Activated CD4-positive, alpha-beta memory T cell treated with anti-CD3 and anti-CD28 coated beads, Interleukin-2, amount 10 ng/mL, durations not matched to agents 7 days and 5 days (primary cell): Measurements from ENCODE around the gene RAB37. TPM values are rescaled to one million over a fixed set of nuclear protein-coding genes. Genes with fewer than 3 reads are reported as not detected.
A peak's percentile ranks its signal among the peaks of the same experiment; 100 is the strongest.

Source experiments
- CTCF ChIA-PET: fragments of 350-600 bp; sonication (Branson Sonifier 250); formaldehyde crosslinking; loops from one replicate; lab custom pipeline; 2021; ENCODE audit warnings: antibody characterized with exemption, inconsistent platforms; lab: Charles Lee
- POLR2A ChIA-PET: fragments of 350-600 bp; sonication (Branson Sonifier 250); formaldehyde crosslinking; loops from one replicate; lab custom pipeline; 2021; ENCODE audit warnings: antibody characterized with exemption; lab: Charles Lee
- DNase-seq: peaks from one replicate; pipeline ENCODE4 v3.0.0-alpha.2; 2020
- H3K27ac Mint-ChIP-seq: one replicate; pipeline ENCODE4 v1.8.0; 2021; ENCODE audit warnings: mild to moderate bottlenecking, mixed read lengths
- H3K27me3 Mint-ChIP-seq: one replicate; pipeline ENCODE4 v1.8.0; 2021; ENCODE audit warnings: mixed read lengths
- H3K36me3 Mint-ChIP-seq: one replicate; pipeline ENCODE4 v1.8.0; 2021; ENCODE audit warnings: low read depth, mixed read lengths
- H3K4me1 Mint-ChIP-seq: one replicate; pipeline ENCODE4 v1.8.0; 2021; ENCODE audit warnings: mixed read lengths
- H3K4me3 Mint-ChIP-seq: one replicate; pipeline ENCODE4 v1.8.0; 2021; ENCODE audit warnings: mild to moderate bottlenecking, mixed read lengths
- H3K9me3 Mint-ChIP-seq: one replicate; pipeline ENCODE4 v1.8.0; 2021; ENCODE audit warnings: mixed read lengths
- total RNA-seq, 2 experiments: library from RNA; stranded (reverse); gene quantifications; one replicate each; pipeline ENCODE4 v1.2.3, GENCODE V29; 2021

Gene RAB37
- total RNA-seq, 2 experiments from 2014 or later: 56.1 to 58.5 TPM

DNA sequence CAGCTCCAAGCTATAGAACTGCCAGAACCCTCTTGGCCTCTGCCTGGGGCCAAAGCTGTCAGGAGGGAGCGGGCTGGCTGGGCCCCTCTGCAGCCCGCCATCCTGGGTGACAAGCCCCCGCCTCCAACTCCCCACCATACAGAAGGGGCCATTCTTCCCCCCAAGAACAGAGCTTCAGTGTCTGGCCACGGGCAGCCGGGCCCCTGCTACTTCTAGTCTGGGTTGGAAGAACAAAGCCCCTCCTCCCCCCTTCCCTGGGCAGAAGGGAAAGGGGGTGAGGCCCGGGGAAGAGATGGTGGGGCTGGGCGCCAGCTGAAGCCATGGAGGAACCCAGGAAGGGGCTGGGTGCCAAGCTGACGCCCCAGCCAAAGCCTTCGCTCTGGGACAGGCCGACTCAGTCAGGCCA, 30.1 kb downstream of the RAB37 start:
- CTCF ChIA-PET: interaction anchor here (0.8 to 1.6 kb wide), 2 partner anchors 21 to 109 kb away, joined by 3 to 4 read pairs; no protein-coding TSS in a partner anchor
- H3K9me3 Mint-ChIP-seq: no peaks in the 10 kb centered on the region
- DNase-seq: no peak
- H3K36me3 Mint-ChIP-seq: peaks cover 68% of the 10 kb centered on the region
- POLR2A ChIA-PET: interaction anchor here (0.9 to 1.2 kb wide), 3 partner anchors 10 to 22 kb away, joined by 3 to 5 read pairs (median 4); no protein-coding TSS in a partner anchor
- no peaks in the 10 kb centered on the region for H3K27me3 Mint-ChIP-seq
- H3K27ac Mint-ChIP-seq: no peak overlapping the region
- peaks cover 35% of the 10 kb centered on the region for H3K4me1 Mint-ChIP-seq
- no peak overlapping the region for H3K4me3 Mint-ChIP-seq

DNA sequence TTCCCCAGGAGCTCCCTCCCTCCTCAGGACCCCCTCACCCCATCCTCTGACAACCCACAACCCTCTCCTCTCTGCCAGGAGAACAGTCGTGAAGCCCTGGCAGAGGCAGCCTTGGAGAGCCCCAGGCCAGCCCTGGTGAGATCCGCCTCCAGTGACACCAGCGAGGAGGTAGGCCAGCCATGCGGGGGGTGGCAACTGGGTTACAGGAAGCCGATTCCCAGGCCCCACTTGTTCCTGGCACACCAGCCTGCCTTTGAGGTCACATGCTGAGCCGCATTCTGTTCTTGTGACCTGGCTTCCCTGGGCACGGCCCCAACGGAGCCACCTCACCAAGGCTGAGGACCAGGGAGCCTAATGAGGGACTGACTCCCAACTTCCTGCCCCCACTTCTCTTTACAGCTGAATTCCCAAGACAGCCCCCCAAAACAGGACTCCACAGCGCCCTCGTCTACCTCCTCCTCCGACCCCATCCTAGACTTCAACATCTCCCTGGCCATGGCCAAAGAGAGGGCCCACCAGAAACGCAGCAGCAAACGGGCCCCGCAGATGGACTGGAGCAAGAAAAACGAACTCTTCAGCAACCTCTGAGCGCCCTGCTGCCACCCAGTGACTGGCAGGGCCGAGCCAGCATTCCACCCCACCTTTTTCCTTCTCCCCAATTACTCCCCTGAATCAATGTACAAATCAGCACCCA, 31.2 kb downstream of the RAB37 start:
- ChIA-PET POLR2A (interaction anchor here (0.8 to 1.0 kb wide), 2 partner anchors 8 to 120 kb away, joined by 3 to 4 read pairs; partner anchors contain the start of gene NAT9), CTCF (no interaction called here)
- DNase-seq: no peak
- Mint-ChIP-seq H3K36me3 (peaks cover 73% of the 10 kb centered on the region), H3K9me3 (no peaks in the 10 kb centered on the region), H3K4me1 (peaks cover 34% of the 10 kb centered on the region), H3K27ac (peak overlapping the region; percentile 14), H3K4me3 (no peak overlapping the region), H3K27me3 (no peaks in the 10 kb centered on the region)

DNA sequence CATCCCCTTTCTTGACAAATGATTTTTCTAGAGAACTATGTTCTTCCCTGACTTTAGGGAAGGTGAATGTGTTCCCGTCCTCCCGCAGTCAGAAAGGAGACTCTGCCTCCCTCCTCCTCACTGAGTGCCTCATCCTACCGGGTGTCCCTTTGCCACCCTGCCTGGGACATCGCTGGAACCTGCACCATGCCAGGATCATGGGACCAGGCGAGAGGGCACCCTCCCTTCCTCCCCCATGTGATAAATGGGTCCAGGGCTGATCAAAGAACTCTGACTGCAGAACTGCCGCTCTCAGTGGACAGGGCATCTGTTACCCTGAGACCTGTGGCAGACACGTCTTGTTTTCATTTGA, 31.7 kb downstream of the RAB37 start:
- H3K27ac Mint-ChIP-seq: peak overlapping the region; percentile 51
- H3K4me3 Mint-ChIP-seq: no peak overlapping the region
- H3K36me3 Mint-ChIP-seq: peaks cover 78% of the 10 kb centered on the region
- peaks cover 37% of the 10 kb centered on the region for H3K4me1 Mint-ChIP-seq
- ChIA-PET POLR2A (interaction anchor here (1.1 to 8.9 kb wide), 5 partner anchors 10 to 33 kb away, joined by 3 to 60 read pairs (median 5); partner anchors contain the start of gene RAB37), CTCF (interaction anchor here (1.1 to 10.6 kb wide), 5 partner anchors 10 to 111 kb away, joined by 3 to 78 read pairs (median 23); no protein-coding TSS in a partner anchor)
- no peak for DNase-seq
- no peaks in the 10 kb centered on the region for H3K27me3 Mint-ChIP-seq
- no peaks in the 10 kb centered on the region for H3K9me3 Mint-ChIP-seq

DNA sequence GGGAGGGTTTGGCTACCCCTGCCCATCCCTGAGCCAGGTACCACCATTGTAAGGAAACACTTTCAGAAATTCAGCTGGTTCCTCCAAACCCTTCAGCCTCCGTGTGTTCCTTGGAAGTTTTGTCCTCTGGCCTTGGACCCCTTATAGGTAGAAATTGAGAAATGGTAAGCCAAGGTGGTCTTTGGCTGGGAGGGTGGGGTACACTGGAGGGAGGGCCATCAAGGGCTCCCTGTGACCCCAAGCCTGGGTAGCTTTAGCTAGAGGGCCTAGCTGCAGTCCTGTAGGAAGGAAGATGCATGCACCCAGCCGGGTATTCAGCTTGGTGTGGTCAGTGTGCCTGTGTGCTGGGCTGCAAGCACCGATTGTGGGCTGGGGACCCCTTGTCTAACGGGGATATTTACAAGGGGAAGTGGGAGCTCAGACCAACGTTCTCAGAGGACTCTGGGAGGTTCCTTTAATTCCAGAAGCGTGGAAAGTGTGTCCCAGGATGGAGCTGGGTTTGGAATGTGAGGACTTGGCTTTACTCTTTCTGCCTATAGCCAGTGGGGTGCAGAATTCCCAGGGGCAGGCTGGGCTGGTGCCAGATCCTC, 32.3 kb downstream of the RAB37 start:
- CTCF ChIA-PET: interaction anchor here (0.5 to 10.6 kb wide), 8 partner anchors 10 to 112 kb away, joined by 3 to 78 read pairs (median 4); no protein-coding TSS in a partner anchor
- no peak overlapping the region for H3K4me3 Mint-ChIP-seq
- H3K27ac Mint-ChIP-seq: peak overlapping the region; percentile 61
- peaks cover 39% of the 10 kb centered on the region for H3K4me1 Mint-ChIP-seq
- POLR2A ChIA-PET: interaction anchor here (1.1 to 8.9 kb wide), 6 partner anchors 10 to 33 kb away, joined by 3 to 60 read pairs (median 4); partner anchors contain the start of gene RAB37
- H3K9me3 Mint-ChIP-seq: no peaks in the 10 kb centered on the region
- H3K36me3 Mint-ChIP-seq: peaks cover 79% of the 10 kb centered on the region
- DNase-seq: no peak
- H3K27me3 Mint-ChIP-seq: no peaks in the 10 kb centered on the region

DNA sequence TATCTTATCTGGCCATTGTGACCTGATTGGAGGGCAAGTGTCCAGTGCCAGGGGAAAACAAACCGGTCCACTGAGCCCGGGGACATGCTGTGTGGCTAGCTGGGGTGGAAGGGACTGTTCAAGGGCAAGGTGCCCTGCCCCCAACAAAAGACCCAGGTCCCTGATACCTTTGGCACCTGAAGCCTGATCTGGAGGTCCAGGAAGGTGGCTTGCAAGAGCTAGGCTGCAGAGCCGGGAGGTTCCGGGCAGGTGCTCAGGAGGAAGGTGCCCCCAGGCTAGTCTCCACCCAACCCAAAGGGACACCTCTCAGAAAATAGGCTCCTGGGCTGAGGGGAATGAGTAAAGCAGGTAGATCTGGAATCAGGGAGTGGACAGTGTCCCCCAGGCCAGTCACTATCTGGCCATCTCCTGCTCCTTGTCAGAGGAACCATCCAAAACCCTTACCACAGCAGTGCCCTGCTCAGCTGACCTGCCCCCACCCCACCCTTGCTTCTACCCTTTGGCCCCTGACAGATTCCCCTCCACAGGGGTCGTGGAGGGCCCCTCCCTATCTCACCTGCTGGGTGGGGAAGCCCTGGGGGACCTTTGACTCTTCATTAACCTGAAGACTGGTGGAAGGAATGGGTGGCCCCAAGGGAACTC, 32.9 kb downstream of the RAB37 start:
- Mint-ChIP-seq H3K4me3 (no peak overlapping the region), H3K27me3 (no peaks in the 10 kb centered on the region), H3K36me3 (peaks cover 73% of the 10 kb centered on the region), H3K27ac (peak overlapping the region; percentile 48), H3K9me3 (no peaks in the 10 kb centered on the region), H3K4me1 (peaks cover 39% of the 10 kb centered on the region)
- CTCF ChIA-PET: interaction anchor here (0.5 to 10.6 kb wide), 15 partner anchors 7 to 112 kb away, joined by 3 to 78 read pairs (median 5); partner anchors contain the start of gene NHERF1
- POLR2A ChIA-PET: interaction anchor here (1.1 to 8.9 kb wide), 13 partner anchors 7 to 113 kb away, joined by 3 to 60 read pairs (median 5); partner anchors contain the start of genes FDXR and RAB37
- DNase-seq: no peak

DNA sequence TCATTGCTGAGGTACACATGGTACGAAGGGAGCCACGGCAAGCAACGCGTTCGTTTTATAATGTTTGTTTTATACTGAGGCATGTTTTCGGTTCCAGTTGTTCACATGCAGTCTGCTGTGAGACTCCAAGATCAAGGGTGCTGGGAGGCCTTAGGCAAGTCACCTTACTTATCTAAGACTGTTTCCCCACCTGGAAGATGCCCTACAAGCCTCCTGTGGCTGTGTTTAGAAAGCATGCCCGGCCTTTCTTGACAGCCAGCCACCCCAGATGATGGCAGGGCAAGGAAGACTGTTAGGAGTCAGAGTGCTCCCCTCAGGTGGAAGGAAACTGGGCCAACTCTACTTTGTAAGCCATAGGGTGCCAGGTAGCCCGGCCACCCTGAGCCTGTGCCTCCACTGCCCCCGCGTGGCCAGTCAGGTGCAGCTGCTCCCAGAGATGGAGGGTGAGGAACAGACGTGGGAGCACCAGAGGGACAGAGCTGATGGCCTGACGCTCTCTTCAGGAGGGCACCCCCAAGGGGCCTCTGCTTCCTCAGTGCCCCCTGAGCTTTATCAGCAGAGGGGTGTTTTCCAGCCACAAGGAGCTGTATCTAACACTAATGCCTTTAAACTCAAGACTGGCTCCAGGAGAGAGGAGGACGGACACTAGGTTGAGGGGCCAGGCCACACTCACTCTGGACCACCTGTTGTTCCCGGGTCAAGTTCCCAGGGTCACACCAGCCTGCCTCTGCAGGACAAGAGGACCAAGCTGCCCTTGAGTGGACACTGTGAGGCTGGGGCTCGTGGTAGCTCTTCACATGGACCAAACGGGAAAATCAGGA, 33.7 kb downstream of the RAB37 start:
- Mint-ChIP-seq H3K9me3 (no peaks in the 10 kb centered on the region), H3K4me3 (no peak overlapping the region), H3K4me1 (peaks cover 42% of the 10 kb centered on the region), H3K27me3 (no peaks in the 10 kb centered on the region), H3K36me3 (peaks cover 70% of the 10 kb centered on the region), H3K27ac (peak overlapping the region; percentile 48)
- ChIA-PET POLR2A (interaction anchor here (0.6 to 8.9 kb wide), 11 partner anchors 8 to 225 kb away, joined by 3 to 60 read pairs (median 5); partner anchors contain the start of genes CD300C and FDXR), CTCF (interaction anchor here (0.5 to 10.6 kb wide), 16 partner anchors 8 to 113 kb away, joined by 3 to 78 read pairs (median 8); partner anchors contain the start of genes NHERF1 and RAB37)
- DNase-seq: peak; percentile 78

DNA sequence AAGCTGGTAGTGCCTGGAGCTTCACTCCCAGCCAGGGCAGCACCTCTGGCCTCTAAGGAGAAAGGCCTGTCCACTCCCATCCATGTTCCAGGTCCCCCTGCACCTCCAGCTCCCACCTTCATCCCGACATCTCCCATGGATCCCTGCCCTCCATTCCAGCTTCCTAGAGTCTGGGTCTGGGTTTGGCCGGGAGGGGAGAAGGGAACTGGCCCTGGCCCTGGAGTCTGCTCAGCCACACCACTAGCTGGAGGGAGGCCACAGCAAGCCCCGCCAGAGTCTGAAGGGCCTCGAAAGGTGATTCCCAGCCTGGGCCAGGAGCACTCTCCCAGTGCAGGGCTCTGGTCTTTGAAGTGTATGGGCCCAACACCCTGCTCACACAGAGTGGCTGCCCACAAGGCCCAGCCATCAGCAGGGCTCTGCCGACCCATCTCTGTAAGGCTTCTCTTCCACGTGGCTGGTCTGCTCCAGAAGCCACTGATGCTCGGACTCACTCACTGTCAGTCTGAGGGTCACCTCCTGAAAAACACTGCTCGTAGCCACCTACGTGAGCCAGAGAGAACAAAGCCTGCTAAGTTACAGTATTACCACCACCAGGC, 34.4 kb downstream of the RAB37 start:
- ChIA-PET POLR2A (interaction anchor here (0.6 to 8.9 kb wide), 10 partner anchors 8 to 225 kb away, joined by 3 to 60 read pairs (median 6); partner anchors contain the start of genes CD300C and FDXR), CTCF (interaction anchor here (0.5 to 10.6 kb wide), 16 partner anchors 8 to 114 kb away, joined by 3 to 78 read pairs (median 8); partner anchors contain the start of genes NHERF1 and RAB37)
- no peak overlapping the region for H3K4me3 Mint-ChIP-seq
- peaks cover 69% of the 10 kb centered on the region for H3K36me3 Mint-ChIP-seq
- H3K9me3 Mint-ChIP-seq: no peaks in the 10 kb centered on the region
- no peak overlapping the region for H3K27ac Mint-ChIP-seq
- DNase-seq: no peak
- no peaks in the 10 kb centered on the region for H3K27me3 Mint-ChIP-seq
- H3K4me1 Mint-ChIP-seq: peaks cover 46% of the 10 kb centered on the region

DNA sequence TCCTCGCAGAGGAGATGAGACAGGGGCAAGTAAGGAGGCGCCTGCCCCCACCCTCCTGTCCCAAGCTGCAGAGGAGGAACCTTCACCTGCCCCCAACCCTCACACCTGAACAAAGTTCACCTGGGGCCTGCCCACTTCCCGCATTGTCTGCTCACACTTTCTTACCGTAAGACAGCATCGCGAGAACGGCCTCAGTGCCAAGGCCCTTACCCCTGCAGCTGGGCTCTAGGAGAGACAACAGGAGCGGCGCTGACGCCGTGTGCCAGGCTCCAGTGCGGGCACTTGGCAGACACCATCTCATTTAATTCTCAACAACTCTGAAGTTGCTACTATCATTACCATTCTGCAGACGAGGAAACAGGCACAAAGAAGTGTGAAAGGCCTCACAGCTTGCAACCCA, 35.0 kb downstream of the RAB37 start:
- H3K36me3 Mint-ChIP-seq: peaks cover 65% of the 10 kb centered on the region
- CTCF ChIA-PET: interaction anchor here (3.6 to 10.6 kb wide), 2 partner anchors 14 to 114 kb away, joined by 28 to 78 read pairs; no protein-coding TSS in a partner anchor
- H3K4me3 Mint-ChIP-seq: no peak overlapping the region
- no peak for DNase-seq
- H3K27me3 Mint-ChIP-seq: no peaks in the 10 kb centered on the region
- H3K9me3 Mint-ChIP-seq: no peaks in the 10 kb centered on the region
- H3K4me1 Mint-ChIP-seq: peaks cover 48% of the 10 kb centered on the region
- POLR2A ChIA-PET: interaction anchor here (1.7 to 8.9 kb wide), 3 partner anchors 9 to 21 kb away, joined by 4 to 60 read pairs (median 8); no protein-coding TSS in a partner anchor
- no peak overlapping the region for H3K27ac Mint-ChIP-seq

DNA sequence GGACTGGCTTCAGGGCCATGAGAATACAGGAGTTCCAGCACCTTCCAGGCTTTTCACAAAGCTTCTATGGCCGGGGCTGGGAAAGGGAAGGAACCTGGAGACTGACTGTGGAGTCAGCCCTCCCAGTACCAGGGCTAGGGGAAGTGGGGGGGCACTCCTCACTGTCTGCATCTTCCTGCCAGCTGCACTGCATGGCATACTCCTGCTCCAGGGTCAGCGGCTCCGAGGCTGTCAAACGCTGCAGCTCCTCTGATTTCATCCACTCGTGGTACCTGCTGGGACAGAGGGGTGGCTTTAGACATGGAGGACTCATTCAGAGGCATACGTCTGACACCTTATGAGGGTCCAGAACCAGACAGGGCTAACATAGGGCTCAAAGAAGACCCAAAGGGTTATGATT, 36.4 kb downstream of the RAB37 start:
- POLR2A ChIA-PET: interaction anchor here (1.7 to 8.9 kb wide), 5 partner anchors 15 to 36 kb away, joined by 5 to 60 read pairs (median 15); partner anchors contain the start of gene RAB37
- no peak overlapping the region for H3K4me3 Mint-ChIP-seq
- H3K27ac Mint-ChIP-seq: peak overlapping the region; percentile 49
- CTCF ChIA-PET: interaction anchor here (0.7 to 10.6 kb wide), 8 partner anchors 9 to 116 kb away, joined by 3 to 78 read pairs (median 6); partner anchors contain the start of genes FDXR and RAB37
- H3K9me3 Mint-ChIP-seq: no peaks in the 10 kb centered on the region
- no peaks in the 10 kb centered on the region for H3K27me3 Mint-ChIP-seq
- no peak for DNase-seq
- peaks cover 55% of the 10 kb centered on the region for H3K4me1 Mint-ChIP-seq
- peaks cover 66% of the 10 kb centered on the region for H3K36me3 Mint-ChIP-seq

DNA sequence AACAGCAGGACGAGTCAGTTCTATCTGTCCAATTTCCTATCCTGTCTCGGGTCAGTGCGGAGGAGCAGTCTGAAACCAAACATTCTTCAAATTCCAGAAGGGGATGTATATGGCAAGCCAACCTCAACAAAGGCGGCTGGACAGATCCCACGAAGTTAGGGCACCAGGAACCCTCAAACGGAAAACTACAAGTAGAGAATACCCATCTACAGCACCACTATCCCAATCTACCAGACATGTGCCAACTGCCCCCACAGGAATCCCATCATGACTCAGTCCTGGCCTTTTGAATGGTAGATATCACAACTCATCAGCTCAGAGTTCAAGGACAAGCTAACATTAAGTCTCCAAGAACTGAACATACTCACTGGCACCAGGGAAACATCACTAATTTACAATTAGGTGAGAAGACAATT, 36.8 kb downstream of the RAB37 start:
- Mint-ChIP-seq H3K36me3 (peaks cover 63% of the 10 kb centered on the region), H3K27me3 (no peaks in the 10 kb centered on the region), H3K27ac (peak overlapping the region; percentile 49), H3K4me1 (peaks cover 55% of the 10 kb centered on the region), H3K4me3 (peak overlapping the region; percentile 50), H3K9me3 (no peaks in the 10 kb centered on the region)
- CTCF ChIA-PET: interaction anchor here (0.7 to 10.6 kb wide), 13 partner anchors 9 to 116 kb away, joined by 3 to 78 read pairs (median 4); partner anchors contain the start of genes FDXR and RAB37
- POLR2A ChIA-PET: interaction anchor here (1.7 to 8.9 kb wide), 5 partner anchors 15 to 36 kb away, joined by 5 to 60 read pairs (median 15); partner anchors contain the start of gene RAB37
- no peak for DNase-seq
